HG02981 (cell line): ENCODE results near the gene PTPN11.
"Not testable (repeated sequence)": the region's sequence is repeated elsewhere in the genome, so short reads cannot be mapped to it uniquely, and the experiment has no call there.

Experiments used
- ATAC-seq: cut with Tn5 transposase; IDR thresholded peaks from one replicate; pipeline ENCODE4 v1.9.1; 2021; ENCODE audit warnings: mild to moderate bottlenecking, moderate library complexity; ENCODE audit not compliant: unreplicated experiment

Gene PTPN11

DNA sequence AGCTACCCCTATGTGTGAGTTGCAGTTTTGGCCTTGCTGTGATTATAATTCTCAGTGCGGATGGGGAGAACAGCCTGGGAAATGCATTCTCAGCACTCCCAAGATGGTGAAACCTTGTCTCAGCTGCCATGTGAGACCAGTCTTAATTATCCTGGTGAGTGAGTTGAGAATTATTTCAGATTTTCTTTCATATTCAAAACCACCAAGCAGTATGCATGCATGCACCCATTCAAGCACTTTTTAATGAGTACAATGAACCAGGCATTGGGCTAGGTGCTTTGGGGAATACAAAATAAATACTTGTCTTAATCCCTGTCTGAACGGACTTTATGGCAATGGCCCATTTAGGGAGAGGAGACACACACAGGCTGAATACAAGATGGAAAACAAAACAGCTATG, 94.7 kb downstream of the PTPN11 start:
- ATAC-seq = no peak

DNA sequence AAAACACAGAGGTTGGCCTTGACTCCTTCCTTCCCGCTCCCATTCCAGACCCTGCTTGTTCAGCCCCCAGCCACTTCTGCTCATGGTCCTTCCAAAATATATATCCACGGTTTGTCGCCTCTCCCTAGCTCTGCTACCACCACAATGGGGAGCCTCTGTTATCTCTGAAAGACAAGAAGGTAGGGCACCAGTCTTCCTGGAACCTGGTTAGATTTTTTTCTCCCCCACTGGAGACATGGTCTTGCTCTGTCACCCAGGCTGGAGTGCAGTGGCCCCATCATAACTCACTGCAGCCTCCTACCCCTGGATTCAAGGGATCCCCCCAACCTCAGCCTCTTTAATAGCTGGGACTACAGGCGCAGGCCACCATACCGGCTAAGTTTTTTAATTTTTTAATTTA, 95.7 kb downstream of the PTPN11 start:
- no peak for ATAC-seq

DNA sequence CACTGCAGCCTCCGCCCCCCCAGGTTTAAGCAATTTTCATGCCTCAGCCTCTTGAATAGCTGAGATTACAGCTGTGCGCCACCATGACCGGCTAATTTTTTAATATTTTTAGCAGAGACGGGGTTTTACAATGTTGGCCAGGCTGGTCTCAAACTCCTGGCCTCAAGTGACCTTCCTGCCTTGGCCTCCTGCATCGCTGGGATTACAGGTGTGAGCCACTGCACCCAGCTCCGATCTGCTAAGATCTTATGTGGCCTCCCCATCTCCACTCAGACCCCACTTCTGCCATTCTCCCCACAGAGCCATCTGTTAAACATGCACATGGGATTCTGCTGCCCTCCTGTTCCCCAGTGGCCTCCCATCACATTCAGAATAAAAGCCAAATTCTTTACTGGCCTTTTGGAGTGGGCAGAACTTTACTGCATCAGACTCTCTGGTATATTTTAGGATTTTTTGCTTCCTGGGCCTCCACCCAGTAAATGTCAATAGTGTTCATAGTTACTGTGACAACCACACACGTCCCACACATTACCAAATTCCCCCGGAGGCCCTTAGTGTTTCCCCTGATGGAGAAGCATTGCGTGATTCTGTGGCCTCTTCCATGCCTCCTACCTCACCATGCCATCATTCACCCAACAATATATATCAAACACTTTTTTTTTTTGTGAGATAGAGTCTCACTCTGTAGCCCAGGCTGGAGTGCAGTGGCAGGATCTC, 96.3 kb downstream of the PTPN11 start:
- ATAC-seq = no peak

DNA sequence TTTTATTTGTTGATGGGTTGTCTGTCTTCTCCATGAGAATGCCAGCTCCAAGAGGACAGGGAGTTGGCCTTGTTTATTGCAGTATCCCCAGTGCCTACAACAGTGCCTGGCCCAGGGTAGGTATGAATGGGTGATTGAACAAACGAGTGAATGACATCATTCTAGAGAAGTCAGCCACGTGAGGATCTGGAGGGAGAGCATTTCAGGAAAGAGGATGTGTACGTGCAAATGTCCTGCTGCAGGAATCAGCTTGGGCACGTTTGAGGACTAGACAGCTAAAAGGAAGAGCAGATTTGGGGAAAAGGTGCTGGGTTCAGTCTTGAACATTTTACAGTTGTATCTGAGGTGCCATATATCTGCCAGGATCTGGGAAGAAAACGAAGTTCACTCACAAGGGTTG, 97.1 kb downstream of the PTPN11 start:
- no peak for ATAC-seq

DNA sequence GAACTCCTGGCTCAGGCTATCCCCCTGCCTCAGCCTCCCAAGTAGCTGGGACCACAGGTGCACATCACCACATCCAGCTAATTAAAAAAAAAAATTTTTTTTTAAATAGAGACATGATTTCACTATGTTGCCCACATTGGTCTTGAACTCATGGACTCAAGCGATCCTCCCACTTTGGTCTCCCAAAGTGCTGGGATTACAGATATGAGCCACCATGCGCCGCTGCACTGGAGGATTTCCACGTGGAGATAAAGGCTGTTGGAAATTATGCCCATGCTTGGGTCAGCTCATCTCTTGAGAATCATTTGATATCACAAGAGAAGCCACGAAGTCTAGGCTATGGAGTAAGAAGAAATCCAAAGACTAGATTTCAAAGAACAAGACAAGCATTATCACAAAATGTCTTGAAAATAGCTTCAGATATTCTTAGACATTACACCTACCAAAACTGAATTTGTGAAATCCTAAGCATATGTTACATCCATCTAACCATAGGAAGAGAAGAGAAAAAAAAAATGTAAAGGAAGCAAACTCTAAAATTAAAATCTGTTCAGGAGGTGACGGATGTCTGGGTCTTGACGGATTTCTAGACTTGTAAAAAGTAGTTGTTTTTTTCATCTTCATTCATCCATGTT, 99.1 kb downstream of the PTPN11 start:
- ATAC-seq = no peak

DNA sequence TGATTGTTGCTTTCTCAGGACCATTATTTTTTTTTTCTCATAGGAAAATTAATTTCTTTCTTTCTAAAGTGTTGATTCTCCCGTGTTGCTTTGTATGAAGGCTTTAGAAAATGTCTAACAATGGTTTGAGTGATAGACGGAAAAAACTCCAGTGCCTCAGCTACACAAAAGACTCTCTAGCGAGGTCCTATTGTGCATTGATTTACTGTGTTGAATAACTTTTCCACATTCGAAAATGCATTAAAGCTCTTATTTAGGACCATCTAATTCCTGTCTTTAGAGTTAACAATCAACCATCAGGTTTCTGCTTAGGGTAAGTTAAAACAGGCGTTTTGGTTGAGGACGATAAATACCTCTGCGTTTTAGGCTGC, 99.6 kb downstream of the PTPN11 start:
- ATAC-seq = no peak

DNA sequence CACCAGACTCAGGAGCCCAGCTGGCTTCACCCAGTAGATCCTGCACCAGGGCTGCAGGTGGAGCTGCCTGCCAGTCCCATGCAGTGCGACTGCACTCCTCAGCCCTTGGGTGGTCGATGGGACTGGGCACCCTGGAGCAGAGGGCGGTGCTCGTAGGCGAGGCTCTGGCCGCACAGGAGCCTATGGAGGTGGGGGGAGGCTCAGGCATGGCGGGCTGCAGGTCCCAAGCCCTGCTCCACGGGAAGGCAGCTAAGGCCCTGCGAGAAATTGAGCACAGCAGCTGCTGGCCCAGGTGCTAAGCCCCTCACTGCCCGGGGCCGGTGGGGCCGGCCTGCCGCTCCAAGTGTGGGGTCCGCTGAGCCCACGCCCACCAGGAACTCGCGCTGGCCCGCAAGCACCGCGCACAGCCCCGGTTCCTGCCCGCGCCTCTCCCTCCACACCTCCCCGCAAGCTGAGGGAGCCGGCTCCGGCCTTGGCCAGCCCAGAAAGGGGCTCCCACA, 101.1 kb downstream of the PTPN11 start:
- not testable (repeated sequence) for ATAC-seq

DNA sequence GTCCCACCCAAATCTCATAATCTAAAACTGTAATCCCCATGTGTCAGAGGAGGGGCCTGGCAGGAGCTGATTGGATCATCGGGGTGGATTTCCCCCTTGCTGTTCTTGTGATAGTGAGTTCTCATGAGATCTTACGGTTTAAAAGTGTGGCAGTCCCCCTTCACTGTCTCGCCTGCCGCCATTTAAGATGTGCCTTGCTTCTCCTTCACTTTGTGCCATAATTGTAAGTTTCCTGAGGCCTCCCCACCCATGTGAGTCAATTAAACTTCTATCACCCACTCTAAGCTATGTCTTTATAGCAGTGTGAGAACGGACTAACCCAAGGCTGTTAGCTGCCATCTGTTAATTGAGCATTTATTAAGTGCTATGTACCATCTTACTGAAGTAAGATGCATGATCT, 105.1 kb downstream of the PTPN11 start:
- ATAC-seq = no peak

DNA sequence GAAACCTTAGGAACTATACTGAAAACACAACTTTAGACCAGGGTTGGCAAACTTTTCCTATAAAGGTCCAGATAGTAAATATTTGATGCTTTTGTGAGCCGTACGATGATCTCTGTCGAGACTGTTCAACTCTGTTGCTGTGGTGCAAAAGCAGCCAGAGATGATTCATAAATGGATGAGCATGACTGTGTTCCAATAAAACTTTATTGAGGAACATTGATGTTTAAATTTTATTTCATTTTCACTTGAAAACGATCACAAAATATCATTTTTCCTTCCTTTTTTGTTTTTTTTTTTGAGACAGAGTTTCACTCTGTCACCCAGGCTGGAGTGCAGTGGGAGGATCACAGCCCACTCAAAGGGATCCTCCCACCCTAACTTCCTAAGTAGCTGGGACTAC, 105.5 kb downstream of the PTPN11 start:
- ATAC-seq = no peak

DNA sequence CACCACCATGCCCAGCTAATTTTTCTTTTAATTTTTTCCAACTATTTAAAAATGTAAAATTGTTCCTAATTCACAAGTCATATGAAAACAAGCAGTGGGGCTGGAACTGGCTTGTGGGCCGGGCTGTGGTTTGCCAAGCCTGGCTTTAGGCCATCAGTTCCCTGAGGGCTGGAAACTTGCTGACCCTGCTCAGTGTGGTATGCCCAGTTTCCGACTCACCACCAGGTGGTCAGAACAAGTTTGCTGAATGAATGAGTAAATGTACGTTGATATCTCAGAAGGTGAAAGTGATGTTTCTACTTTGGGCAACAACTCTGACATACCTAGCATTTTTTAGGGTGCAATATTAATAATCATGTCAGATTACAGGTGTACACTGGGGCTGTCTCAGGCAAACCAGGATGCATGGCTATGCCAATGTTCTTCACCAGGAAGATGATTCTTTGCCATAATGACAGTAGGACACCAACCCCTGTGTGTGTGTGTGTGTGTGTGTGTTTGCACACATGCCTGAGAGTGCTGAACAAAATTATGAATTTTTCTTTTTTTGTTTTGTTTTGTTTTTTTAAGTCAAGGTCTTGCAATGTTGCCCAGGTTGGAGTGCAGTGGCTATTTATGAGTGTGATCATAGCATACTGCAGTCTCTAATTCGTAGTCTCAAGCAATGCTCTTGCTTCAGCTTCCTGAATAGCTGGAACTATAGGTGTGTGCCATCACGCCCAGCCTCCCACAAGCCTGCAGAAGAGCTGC, 106.1 kb downstream of the PTPN11 start:
- ATAC-seq = no peak

DNA sequence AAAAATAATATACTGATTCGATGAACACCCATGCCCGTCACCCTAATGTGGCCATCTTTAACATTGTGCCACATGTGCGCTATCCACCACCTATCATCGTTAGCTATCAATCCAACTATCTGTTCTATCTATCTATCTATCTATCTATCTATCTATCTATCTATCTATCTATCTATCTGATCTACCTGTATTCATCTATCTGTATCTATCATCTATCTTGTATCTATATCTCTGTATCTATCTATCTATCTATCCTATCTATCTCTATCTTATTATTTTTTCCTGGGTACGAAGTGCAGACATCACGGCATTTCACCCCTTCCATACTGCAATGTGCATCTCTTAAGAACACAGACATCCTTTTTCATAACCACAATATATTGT, 106.7 kb downstream of the PTPN11 start:
- no peak for ATAC-seq

DNA sequence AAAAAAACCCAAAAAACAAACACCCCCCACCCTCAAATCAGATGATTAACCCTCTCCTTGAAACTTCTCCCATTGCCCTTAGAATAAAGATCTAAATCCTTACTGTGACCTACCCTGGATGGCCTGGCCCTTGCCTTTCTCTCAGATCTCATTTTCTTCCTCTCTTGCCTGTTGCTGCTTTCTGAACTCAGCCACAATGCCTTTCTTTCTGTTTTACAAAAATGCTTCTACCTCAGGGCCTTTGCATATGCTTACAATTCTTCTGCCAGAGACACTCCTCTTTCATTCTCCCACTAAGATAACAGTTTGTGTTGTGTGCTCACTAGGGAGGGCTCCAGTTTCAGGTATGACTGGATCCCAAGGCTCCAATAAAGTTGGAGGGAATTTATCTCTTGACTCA, 108.3 kb downstream of the PTPN11 start:
- no peak for ATAC-seq

DNA sequence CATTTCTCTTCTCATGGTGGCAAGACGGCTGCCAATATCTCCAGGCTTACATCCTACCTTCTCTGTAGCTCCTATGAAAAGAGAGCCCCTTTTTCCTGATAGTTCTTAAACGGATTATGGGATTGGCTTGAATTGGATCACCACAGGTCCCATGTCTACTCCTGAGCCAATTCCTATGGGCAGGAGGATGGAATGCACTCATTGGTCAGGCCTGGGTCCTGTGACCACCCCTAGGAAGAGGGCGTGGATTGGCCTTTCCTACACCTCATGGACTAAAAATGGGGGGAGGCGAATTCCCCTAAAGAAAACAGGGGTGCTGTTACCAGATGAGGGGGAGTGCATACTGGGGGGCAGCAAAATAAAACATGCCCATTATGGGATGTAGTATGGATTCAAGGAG, 108.8 kb downstream of the PTPN11 start:
- no peak for ATAC-seq

DNA sequence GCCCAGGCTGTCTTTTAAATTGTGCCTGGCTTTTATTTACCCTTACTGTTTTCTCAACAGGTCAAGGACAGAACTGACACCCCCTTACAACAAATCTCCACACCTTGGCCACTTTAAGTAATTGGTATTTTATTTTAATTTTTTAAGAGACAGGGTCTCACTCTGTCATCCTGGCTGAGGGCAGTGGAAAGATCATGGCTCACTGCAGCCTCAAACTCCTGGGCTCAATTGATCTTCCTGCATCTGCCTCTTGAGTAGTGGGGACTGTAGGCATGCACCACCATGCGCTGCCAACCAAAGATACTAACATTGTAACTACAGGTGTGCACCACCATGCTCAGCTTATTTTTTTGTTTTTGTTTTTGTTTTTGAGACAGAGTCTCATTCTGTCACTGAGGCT, 109.8 kb downstream of the PTPN11 start:
- ATAC-seq = no peak

DNA sequence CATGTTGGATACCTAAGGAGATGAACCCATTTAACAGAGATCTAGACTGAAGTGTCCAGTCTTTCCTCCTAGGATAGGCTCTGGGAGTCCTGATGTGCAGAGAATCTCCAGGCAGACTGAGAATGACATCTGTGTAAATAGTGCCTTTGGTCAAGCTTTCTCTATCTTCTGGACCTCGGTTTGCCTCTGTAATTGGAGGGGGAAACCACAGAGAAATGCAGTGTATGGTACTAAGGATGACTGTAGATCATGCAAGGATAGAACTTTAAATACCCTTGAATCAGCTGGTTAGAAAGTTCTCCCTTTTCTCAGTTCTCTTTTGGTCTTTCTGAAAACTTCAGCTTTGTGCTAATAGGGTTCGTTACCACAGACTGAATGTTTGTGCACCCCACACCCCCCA, 112.2 kb downstream of the PTPN11 start:
- ATAC-seq = no peak

DNA sequence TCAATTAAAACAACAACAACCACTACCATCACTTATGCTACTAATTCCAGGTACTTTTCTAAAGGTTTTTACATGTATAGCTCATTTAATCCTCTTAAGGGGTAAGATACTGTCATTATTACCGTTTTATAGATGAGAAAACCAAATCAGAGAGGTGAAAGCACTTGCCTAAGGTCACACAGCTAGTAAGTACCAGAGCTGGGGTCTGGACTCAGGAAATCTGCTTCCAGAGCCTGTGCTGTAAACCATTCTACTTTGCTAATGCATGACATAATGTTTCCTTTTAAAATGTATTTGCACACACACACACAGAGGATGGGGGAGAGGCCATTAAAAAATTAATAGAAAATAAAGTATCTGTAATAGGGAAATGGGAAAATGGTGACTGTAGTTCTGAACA, 113.4 kb downstream of the PTPN11 start:
- no peak for ATAC-seq

DNA sequence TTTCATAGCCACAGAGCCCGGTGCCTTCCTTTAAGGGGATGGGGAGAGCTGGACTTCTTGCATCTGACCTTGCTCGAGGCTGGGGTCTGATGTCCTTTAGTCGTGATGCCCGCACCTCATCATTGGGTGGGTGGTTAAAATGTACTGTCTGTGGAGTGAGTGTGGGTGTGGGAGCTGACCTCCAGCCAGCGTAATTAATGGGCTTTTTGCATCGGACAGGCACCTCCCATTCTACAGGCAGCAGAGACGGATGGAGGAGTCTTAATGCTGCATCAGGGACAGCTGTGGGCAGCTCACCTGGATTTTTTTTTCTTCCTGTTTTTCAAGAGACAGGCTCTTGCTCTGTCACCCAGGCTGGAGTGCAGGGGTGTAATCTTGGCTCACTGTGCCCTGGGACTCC, 114.8 kb downstream of the PTPN11 start:
- ATAC-seq = no peak

DNA sequence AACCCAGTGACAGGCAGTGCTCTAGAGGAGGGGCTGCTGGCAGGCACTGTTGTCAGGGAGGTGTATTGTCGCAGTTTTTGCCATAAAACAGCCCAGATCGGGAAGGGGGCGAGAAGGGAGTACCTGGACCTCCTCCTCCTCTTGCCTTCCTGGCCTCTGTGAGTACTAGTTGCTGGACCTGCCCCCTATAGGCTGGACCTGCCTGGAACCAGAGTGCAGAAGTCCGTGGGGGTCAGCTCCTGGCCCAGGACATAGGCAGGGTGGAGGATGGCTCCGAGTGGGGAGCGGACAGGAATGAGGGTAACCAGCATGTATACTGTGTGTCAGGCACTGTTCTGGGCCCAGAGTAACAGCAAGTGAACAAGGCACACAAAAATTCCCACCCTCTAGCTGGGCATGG, 116.3 kb downstream of the PTPN11 start:
- no peak for ATAC-seq

DNA sequence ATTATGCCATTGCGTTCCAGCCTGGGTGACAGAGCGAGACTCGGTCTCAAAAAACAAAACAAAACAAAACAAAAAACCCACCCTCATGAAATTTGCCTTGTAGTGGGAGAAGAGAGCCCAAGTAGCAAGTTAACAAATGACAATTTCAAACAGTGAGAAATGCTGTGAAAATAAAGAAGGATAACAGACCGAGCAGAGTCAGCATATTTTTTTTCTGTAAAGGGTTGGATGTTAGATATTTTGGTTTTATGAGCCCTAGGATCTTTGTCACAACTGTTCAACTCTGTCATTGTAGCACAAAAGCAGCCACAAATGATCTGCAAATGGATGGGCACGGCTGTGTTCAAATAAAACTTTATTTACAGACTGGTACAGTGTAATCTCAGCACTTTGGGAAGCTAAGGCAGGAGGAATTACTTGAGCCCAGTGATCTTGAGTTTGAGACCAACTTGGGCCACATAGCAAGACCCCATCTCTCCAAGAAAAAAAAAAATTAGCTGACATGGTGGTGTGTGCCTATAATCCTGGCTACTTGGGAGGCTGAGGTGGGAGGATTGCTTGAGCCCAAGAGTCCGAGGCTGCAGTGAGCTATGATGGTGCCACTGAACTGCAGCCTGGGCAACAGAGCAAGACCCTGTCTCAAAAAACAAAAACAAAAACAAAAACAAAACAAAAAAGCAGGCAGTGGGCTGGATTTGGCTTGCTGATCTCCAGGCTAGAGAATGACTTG, 117.1 kb downstream of the PTPN11 start:
- ATAC-seq = no peak

DNA sequence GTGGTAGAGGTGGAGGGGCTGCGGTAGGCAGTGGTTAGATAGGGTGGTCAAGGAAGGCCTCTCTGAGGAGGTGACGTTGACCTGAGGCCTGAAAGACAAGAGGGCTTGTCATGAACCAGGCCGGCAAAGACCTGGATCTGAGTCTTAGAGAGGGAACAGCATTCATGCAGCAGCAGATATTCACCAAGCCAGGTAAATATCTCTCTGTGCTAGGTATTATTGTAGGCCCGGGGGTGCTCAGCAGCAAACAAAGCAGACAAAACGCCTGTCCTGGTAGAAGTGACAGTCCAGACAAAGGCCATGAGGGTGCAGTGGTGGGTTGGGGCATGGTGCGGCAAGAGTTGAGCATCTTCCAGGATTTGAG, 117.6 kb downstream of the PTPN11 start:
- ATAC-seq = no peak

DNA sequence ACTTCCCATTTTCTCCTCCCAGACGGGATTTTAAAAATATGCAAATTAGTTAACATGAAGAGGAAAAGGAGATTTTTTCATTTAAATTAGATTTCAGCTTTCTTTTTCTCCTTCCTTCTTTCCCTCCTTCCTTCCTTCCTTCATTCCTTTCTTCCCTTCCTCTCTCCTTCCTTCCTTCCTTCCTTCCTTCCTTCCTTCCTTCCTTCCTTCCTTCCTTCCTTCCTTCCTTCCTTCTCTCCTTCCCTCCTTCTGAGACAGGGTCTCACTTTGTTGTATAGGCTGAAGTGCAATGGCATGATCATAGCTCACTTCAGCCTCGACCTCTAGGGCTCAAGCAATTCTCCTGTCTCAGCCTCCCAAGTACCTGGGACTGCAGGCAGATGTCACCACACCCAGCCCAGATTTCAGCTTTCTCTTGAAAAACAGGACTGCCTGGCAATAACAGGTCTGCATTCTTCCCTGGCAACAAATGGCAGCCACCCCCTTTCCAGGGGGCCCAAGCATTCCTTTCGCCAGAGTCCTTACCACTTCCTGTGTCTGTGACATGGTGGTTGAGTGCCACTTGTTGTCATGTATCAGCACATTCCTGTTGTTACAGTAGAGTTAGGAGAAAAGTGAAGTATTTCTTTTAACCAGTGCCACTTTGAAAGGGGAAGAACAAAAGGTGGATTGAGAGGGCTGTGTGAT, 119.1 kb downstream of the PTPN11 start:
- no peak for ATAC-seq
